Frontal cortex (tissue), 4 donors: ENCODE measurements around the gene AKNA. TPM values are rescaled to one million over a fixed set of nuclear protein-coding genes. Genes with fewer than 3 reads are reported as not detected.

Experiments used
- DNase-seq, 2 donors: peaks; one replicate each; pipeline ENCODE4 v3.0.0; 2012; ENCODE audit warnings: low spot score in 2 of 2
- FAIRE-seq: peaks from 2 replicates; lab custom pipeline; 2012; peaks lifted over from hg19 to GRCh38; lab: Jason Lieb, UNC
- total RNA-seq: library from RNA; depleted of rRNA; stranded (reverse); fragments of >200 nt; gene quantifications from one replicate; pipeline ENCODE4 v1.2.3, GENCODE V29; 2014
- donor health status: control.
- donor health status: control.
- donor health status: control.

AKNA gene
- total RNA-seq, 1 donor from 2014 or later, result 3.3 TPM

DNA sequence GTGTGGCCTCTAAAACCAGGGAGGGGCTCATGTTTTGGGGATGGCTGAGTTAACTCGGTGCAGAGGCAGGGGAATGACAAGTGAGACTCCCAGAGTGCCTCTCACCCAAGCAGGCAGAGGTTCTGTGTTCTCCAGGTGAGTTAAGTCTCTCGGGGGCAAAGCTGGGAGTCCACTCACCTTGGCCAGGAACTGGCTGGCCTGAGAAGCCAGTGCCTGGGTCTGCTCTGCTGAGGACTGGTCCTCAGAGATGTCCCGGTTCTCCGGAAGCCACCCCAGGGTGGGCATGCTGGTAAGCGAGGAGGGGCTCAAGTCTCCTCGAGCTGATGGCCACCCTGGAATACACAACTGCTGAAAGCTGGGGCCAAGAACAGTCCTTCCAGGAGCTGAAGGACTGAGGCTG lies 20.4 kb downstream of the AKNA start:
- DNase-seq (no peak), FAIRE-seq (no peak)

GRCh38 chr9:114366334-114367128 lies 21.3 kb downstream of the AKNA start:
- DNase-seq (no peak), FAIRE-seq (no peak)

GRCh38 chr9:114365194-114365593 lies 22.6 kb downstream of the AKNA start:
- DNase-seq (no peak), FAIRE-seq (no peak)

DNA sequence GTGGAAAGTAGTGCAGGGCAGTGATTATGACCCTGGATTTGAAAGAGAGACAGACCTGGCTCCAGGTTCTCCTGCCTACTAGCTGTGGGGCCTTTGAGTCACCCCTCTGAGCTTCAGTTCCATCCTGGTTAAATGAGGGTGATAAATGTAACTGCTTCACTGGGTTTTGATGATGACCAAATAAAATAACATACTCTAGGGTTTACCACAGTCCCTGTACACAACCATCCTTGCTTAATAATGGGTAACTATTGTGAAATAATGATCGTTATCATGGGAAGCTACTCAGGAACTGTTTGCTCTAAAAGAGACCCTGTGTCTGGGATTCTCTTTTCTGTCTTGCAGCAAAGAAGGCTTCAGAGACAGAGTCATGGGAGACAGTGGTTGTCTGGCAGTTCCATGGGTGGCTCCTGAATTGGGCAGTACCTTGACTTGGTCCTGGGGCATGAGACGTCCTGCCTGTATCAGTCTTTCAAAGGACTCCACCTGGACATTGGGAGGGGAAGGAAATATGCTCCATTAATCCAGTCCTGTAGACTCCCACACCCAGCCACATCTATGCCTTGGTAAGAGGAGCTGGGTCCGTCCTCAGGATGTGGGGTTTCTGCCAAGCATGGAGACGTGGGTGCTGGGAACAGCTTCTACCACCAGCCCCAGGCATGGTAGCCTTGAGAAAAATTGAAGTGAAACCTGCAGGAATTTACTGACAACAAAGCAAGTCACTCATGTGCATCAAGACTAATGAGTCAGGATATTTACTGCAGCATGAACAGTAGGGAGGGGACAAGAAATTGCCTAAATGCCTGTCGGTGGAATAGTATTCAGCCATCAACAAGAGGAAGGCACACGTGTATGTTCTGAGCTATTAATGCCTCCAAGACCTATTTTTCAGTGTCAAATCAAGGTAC lies 23.4 kb downstream of the AKNA start:
- FAIRE-seq (no peak), DNase-seq (no peak)

GRCh38 chr9:114363424-114363823 lies 24.4 kb downstream of the AKNA start:
- DNase-seq, result no peak
- FAIRE-seq, result no peak

DNA sequence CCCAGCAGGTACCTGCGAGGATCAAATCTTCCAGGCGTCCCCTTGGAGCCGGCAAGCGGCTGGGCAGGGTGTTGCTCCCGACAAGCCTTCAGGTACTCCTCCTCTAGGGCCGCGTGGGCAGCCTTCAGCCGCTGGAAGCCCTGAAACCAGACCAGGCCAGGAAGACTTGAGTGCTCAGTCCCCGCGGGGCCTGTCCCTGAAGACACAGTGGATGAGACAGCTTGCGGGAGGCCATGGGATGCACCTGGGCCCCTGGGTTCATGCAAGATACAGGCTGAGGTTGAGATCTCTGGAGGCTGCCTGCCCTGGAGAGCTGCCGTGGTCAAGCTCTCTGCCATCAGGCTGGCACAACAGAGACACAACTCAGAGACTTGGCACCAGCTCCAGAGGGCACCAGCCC lies 25.4 kb downstream of the AKNA start:
- DNase-seq (no peak), FAIRE-seq (no peak)

GRCh38 chr9:114361542-114361941 lies 26.2 kb downstream of the AKNA start:
- DNase-seq, result no peak
- no peak for FAIRE-seq

- no peak for FAIRE-seq
- DNase-seq, result no peak
These were observed 28.0 kb downstream of the AKNA start for GRCh38 chr9:114359801-114360200.

DNA sequence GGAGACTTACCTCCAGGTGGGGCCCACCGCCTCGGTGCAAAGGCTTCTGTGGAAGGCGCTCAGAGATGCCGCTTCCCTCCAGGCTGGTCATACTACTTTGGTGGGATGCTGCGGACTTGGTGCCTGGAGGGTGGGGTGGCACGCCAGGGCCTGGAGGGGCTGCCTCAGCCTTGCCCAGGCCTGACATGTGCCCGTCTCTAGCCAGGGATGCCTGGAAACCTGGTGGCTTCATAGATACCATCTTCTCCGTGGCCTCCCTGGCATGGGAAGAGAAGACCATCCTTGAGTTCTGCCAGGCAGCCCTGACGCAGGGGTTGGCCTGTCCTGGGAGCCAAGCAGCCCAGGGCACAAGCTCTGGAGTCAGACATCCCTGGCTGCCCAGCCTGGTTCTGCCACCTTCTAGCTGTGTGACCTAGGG lies 29.9 kb downstream of the AKNA start:
- FAIRE-seq, result no peak
- no peak for DNase-seq

DNA sequence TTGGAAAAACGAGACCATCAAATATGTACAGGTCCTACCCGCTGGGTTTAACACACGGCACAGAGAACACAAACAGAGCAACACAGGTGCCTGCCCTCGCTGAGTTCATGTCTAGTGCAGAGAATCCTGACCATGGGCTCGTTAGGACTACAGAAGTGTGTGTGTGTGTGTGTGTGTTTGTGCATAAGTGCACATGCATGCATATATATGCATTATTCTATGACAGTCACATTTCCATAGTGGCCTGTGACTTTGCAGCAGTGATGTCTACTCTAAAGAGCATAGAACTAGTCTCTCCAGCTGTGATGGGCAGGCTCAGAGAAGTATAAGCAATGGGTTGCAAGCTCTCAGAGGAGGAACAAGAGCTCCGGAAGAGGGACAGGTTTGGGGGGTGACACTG lies 30.4 kb downstream of the AKNA start:
- DNase-seq (no peak), FAIRE-seq (no peak)

DNA sequence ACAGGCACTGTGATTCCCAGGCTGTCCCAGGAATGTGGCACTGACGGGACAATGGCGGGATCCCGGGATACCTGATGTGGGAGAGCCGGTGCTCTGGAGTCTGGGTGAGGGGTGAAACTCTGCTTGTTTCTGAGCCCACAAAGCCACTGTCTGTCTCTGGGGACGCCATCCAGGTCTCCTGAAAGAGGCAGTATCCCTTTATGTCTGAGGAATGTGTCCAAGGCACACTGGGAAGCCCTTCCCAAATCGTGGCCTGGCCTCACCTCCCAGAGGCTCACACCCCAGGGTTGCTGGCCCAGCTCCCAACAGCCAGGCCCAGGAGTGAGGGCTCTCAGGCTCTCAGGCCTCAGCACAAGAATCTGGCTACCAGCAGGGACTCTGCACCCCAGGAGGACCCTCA lies 31.0 kb downstream of the AKNA start:
- no peak for FAIRE-seq
- DNase-seq, result no peak

DNA sequence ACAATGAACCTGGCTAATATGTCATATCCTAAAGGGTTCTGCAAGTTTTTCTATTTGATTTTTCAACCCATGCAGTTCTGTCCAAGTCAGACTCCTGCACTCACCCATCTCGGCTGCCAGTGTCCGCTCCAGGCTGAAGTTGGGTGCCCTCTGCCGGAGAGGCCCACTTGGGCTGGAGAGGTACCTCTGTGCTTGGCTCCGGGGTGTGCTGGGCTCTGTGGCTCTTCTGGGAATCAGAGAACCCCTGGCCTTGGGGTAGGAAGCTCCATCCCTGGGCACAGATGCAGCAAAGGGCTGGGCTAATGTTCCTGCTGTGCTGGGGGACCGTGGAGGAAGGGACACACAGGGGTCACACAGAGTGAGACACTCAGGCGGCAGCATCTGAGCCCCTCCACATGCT lies 32.0 kb downstream of the AKNA start:
- FAIRE-seq, result no peak

DNA sequence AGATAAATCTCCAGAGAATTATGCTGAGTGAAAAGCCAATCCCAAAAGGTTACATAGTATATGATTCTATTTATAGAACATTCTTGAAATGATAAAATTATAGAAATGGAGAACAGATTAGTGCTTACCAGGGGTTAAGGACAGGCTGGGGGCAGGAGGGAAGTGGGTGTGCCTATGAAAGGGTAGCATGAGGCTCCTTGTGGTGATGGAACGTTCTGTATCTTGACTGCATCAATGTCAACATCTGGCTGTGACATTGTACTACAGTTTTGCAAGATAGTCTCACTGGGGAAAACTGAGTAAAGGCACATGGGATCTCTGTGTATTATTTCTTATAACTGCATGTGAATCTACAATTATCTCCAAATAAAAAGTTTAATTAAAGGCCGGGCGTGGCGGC lies 35.9 kb downstream of the AKNA start:
- DNase-seq, result no peak
- no peak for FAIRE-seq

More for the DNA sequence above, 32.0 kb downstream of the AKNA start:
- DNase-seq, result no peak

GRCh38 chr9:114350636-114351401 lies 37.0 kb downstream of the AKNA start:
- no peak for FAIRE-seq

GRCh38 chr9:114349713-114350480 lies 37.9 kb downstream of the AKNA start:
- DNase-seq, result no peak
- FAIRE-seq, result no peak

More at GRCh38 chr9:114350636-114351401, 37.0 kb downstream of the AKNA start:
- no peak for DNase-seq

DNA sequence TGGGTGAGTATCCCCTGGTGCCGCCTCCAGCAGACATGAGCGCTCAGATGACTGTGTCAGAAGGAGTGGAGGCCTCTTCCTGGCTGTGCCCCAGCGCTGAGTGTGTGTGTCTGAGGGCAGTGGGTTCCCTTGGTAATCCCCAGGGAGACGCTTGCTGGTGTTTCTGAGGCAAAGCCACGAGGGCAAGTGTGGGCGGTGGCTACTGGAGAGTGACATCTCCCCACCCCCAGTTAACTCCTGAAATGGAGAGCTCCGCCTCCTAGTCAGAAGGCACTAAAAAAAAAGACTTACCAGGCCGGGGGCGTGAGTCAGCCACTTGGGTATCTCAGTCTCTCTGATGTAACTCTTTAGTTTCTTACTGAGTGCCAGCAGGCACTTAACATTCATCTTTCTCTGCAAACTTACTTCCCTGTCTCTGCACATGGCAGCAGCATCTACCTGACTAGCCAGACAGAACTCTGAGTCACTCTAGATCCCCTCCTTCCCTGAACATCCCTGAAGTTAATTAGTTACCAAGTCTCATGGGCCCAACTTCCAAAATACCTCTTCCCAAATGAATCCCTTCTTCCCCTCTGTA lies 38.8 kb downstream of the AKNA start:
- FAIRE-seq (no peak), DNase-seq (peak in 1 of 2 donors; percentile 74)

DNA sequence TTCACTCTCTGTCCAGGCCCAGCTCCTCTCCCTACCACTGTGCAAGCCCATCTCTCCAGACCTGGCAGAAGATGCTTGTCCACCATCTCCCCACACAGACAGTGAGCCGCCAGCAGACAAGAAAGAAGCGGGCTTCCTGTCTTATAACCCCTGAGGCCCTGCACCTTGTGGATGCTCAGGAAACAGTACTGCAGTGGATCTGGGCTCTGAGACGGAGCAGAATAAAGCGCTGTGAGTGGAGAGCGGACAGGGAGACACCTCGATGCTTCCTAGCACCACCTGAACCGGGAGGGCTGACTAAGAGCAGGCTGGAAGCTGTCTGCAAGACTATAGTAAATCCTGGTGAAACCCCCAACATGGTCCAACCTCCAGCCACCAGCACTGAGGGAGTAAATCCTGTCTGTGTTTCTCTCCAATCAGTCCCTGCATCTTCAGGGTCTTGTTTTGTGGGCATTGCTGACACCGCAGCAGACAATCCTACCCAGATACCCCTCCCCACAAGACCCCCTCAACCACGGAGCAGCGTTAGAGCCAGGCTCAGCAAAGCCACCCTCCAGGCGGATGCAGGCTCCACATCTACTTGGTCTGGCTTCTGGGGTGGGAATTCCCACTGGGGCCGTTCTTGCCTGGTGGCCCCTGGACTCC lies 39.4 kb downstream of the AKNA start:
- no peak for FAIRE-seq
- no peak for DNase-seq

GRCh38 chr9:114347675-114348074 lies 40.1 kb downstream of the AKNA start:
- FAIRE-seq (no peak), DNase-seq (peak; percentile 57 to 58)

- DNase-seq, result no peak
- no peak for FAIRE-seq
These were observed 41.6 kb downstream of the AKNA start for GRCh38 chr9:114346146-114346545.
